ENCODE measurements around the gene LHPP.

GRCh38 chr10:124473070-124473469 is 11.4 kb downstream of the LHPP start:
- TF ChIP-seq CTCF (IDR thresholded peaks at IDR 0.05; ENCODE audit: low read length) (no peak), EZH2 (IDR thresholded peaks at IDR 0.05; ENCODE audit: borderline replicate concordance, low read length) (no peak)
